Effector CD4-positive, alpha-beta T cell (primary cell): Measurements from ENCODE around the gene ZNF844.
"Not testable (repeated sequence)": the region's sequence is repeated elsewhere in the genome, so short reads cannot be mapped to it uniquely, and the experiment has no call there.

Experiments used
- DNase-seq: peaks from one replicate; pipeline ENCODE4 v3.0.0-alpha.2; 2020
- total RNA-seq: gene quantifications from one replicate; lab custom pipeline; 2026; lab: John Stamatoyannopoulos, UW

Gene ZNF844
- total RNA-seq = 8.1 reads per million, percentile 28 among the genes with 10 or more reads in this experiment

- peak; percentile 36 for DNase-seq
These were observed at the start of gene ZNF844 for GRCh38 chr19:12064590-12065538. Gene ZNF844, plus strand, starts transcription at chr19:12064731. Its CDS starts 143 bp downstream, at chr19:12064874.

GRCh38 chr19:12015015-12015752, 49.3 kb upstream of the ZNF844 start:
- no peak for DNase-seq

GRCh38 chr19:12015753-12016116, 48.8 kb upstream of the ZNF844 start:
- no peak for DNase-seq

GRCh38 chr19:12034198-12034597, 30.3 kb upstream of the ZNF844 start:
- DNase-seq = no peak

GRCh38 chr19:12034620-12035019, 29.9 kb upstream of the ZNF844 start:
- no peak for DNase-seq

GRCh38 chr19:12035220-12036172, 29.0 kb upstream of the ZNF844 start, which contains the start of gene ZNF433:
Gene ZNF433, minus strand, starts transcription at chr19:12035679. Its CDS starts 140 bp downstream, at chr19:12035539.
- DNase-seq = peak; percentile 50

- DNase-seq = no peak
These were observed 21.6 kb upstream of the ZNF844 start for GRCh38 chr19:12042893-12043292.

- no peak for DNase-seq
These were observed 20.6 kb upstream of the ZNF844 start for GRCh38 chr19:12043752-12044422.

- no peak for DNase-seq
These were observed 16.7 kb upstream of the ZNF844 start for GRCh38 chr19:12047868-12048267.

- DNase-seq = no peak
These were observed 12.4 kb upstream of the ZNF844 start for GRCh38 chr19:12052091-12052496.

GRCh38 chr19:12052497-12053169, 11.9 kb upstream of the ZNF844 start, which contains the start of gene ZNF878:
Gene ZNF878, minus strand, starts transcription at chr19:12052961. Its CDS starts 160 bp downstream, at chr19:12052801.
- DNase-seq = peak; percentile 5

- DNase-seq = no peak
These were observed 8.7 kb upstream of the ZNF844 start for GRCh38 chr19:12055784-12056183.

- no peak for DNase-seq
These were observed 11.1 kb downstream of the ZNF844 start for GRCh38 chr19:12075538-12076139.

GRCh38 chr19:12076331-12076730, 11.8 kb downstream of the ZNF844 start:
- not testable (repeated sequence) for DNase-seq

- DNase-seq = no peak
These were observed 12.8 kb downstream of the ZNF844 start for GRCh38 chr19:12077375-12077774.

- not testable (repeated sequence) for DNase-seq
These were observed 18.8 kb downstream of the ZNF844 start for GRCh38 chr19:12083336-12083735.

- no peak for DNase-seq
These were observed 20.7 kb downstream of the ZNF844 start for GRCh38 chr19:12085074-12085818.

- peak; percentile 31 for DNase-seq
These were observed 26.3 kb downstream of the ZNF844 start for GRCh38 chr19:12090807-12091206.

GRCh38 chr19:12092065-12092867, 27.7 kb downstream of the ZNF844 start:
- peak; percentile 6 for DNase-seq
